Head of caudate nucleus (tissue), 42 donors: ENCODE results near the gene NFIB.

Experiments used
- DNase-seq, 42 donors: peaks; one replicate each; pipeline versions ENCODE4 v3.0.0 to v3.0.0-alpha.2; 2020 to 2021; ENCODE audit warnings: mixed read lengths in 7 of 42
- intact Hi-C: fragments of 100-400 bp; cut with DNase I; formaldehyde crosslinking; loops from one replicate; pipeline ENCODE4 v1.15.0; 2022

Gene NFIB

DNA sequence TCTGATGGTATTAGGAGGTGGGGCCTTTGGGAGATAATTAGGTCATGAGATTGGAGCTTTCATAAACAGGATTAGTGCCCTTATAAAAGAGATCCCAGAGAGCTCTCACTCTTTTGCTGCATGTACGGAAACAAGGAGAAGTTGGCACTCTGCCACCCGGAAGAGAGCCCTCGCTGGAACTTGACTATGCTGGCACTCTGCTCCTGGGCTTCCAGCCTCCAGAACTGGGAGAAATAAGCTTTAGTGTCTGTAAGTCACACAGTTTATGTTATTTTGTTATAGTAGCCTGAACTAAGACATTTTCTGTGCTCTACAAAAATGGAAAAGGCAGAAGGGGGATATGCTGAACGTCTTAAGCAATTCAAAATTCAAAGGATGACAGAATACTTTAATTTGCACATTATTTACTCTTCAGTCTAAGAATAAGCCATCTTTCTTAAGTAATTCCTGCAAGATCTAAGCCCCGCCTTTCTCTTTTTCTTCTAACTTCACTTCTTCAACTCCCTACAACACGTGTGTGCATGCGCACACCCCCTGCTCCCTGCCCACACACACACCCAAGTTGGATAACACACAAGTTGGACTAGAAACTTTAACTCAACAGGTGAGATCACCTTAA, 17.3 kb downstream of the NFIB start:
- DNase-seq: peak in 23 of 42 donors; percentile 34 to 83 (median 52)
- intact Hi-C loops: no loop called here

- no peak for DNase-seq
- intact Hi-C loops: no loop called here
Measured at GRCh38 chr9:14294659-14295058, 19.3 kb downstream of the NFIB start.

DNA sequence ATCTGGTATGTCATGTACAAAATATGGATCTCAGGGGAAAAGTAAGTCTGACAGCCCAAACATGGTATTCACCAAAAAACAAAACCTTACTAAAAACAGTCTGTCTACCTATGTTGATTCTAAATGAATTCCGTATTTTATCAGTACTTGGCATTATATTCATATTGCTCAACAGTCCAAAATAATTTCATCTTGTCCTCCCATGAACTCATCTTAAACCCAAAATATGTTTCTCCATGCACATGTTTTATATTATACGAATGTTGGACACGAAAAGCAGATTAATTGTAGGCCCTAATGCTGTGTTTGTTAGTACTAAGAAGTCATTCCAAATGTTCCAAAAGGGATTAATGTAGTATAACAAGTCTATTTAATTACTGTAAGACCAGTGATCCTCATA, 20.1 kb downstream of the NFIB start:
- intact Hi-C loops: no loop called here
- DNase-seq: no peak

GRCh38 chr9:14292181-14292739, 21.7 kb downstream of the NFIB start:
- DNase-seq: no peak
- intact Hi-C loops: no loop called here

- intact Hi-C loops: no loop called here
- DNase-seq: no peak
Measured at GRCh38 chr9:14289916-14290315, 24.0 kb downstream of the NFIB start.

GRCh38 chr9:14288433-14288832, 25.5 kb downstream of the NFIB start:
- intact Hi-C loops: no loop called here
- DNase-seq: no peak

DNA sequence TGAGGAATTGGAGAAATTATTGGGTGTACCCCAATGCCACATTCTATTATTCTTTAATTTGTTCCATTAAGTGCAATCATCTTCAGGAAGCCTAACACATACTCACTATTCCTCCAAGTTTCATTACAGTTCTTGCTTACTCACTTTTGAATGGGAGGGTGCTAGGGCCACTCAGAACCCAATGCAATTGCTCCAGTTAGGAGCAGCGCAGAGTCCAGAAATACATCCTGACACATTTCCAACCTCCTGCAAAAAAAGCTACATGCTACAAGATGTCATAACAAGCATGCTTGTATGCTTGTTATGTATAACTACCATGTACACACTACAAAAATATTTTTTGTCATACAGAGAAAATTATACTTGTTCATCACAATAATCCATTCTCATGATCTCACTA, 27.8 kb downstream of the NFIB start:
- intact Hi-C loops: no loop called here
- DNase-seq: no peak

- intact Hi-C loops: no loop called here
- no peak for DNase-seq
Measured at GRCh38 chr9:14283276-14283675, 30.7 kb downstream of the NFIB start.

DNA sequence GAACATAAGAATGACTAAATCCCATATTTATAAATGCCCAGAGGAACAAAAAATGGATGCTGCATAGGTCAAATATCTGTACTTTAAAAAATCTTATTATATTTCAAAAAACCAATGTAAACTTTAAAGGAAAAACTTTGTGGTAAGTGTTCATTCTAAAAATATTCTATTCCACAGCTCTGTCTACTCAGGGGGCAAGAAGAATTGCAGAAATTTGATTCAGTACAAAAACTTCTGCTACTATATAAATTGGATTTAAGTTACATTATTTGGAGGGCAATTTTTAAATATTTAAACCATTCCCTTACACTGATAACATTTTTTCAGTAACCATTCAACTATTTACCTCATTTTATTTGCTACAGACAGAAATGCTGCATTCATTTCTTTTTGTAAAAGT, 32.1 kb downstream of the NFIB start:
- intact Hi-C loops: no loop called here
- DNase-seq: no peak

DNA sequence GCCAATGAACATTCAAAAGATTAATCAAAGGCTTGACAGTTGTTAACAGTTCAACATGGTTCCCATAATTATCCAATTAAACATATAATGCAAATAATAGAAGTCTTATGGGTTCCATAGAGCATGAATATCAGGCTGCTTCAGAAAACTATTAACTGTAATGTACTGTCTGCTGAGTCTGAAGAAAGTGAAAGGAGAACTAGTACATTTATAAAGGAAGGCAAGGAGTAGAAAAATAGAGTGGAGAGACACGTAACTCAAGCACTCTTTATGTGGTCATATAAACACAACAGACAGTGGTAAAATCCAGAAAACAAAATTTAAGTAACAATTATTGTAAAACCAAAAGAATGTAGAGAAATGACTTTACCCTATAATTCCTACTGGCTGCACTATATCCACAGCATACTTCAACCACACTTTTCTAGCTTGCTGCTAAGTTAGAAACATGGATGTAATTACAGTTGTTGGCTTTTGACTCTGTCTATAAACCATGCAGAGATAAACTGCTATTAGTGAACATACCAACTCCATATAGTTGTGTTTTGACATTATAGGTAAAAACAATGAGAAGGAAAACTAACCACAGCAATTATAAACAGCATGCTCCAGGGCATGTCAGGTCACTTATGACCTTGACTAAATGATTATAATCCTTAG, 32.7 kb downstream of the NFIB start:
- intact Hi-C loops: no loop called here
- no peak for DNase-seq

- intact Hi-C loops: no loop called here
- DNase-seq: no peak
Measured at GRCh38 chr9:14279671-14280070, 34.3 kb downstream of the NFIB start.

GRCh38 chr9:14278291-14278721, 35.6 kb downstream of the NFIB start:
- DNase-seq: no peak
- intact Hi-C loops: no loop called here

- peak in 1 of 42 donors; percentile 19 for DNase-seq
- intact Hi-C loops: no loop called here
Measured at GRCh38 chr9:14277761-14278160, 36.2 kb downstream of the NFIB start.

GRCh38 chr9:14277244-14277643, 36.7 kb downstream of the NFIB start:
- DNase-seq: no peak
- intact Hi-C loops: no loop called here

DNA sequence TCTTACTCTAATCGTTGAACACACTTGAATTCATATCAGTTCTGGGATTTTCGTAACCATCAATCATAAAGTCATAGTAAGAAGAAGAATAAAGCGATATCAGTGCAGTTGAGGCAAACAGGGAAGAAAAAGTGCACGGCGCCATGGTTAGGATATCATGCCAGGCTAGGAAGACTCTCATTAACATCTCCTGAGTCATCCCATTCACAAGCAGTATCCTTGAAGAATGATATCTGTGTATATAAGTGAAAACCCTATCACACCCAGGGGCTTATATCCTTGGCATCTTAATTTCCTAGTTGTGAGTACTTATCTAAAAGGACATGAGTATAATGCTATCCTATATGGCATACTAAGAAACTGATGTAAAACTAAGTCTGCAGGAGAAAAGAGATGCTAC, 38.6 kb downstream of the NFIB start:
- no peak for DNase-seq
- intact Hi-C loops: no loop called here

GRCh38 chr9:14273696-14274121, 40.2 kb downstream of the NFIB start:
- no peak for DNase-seq

DNA sequence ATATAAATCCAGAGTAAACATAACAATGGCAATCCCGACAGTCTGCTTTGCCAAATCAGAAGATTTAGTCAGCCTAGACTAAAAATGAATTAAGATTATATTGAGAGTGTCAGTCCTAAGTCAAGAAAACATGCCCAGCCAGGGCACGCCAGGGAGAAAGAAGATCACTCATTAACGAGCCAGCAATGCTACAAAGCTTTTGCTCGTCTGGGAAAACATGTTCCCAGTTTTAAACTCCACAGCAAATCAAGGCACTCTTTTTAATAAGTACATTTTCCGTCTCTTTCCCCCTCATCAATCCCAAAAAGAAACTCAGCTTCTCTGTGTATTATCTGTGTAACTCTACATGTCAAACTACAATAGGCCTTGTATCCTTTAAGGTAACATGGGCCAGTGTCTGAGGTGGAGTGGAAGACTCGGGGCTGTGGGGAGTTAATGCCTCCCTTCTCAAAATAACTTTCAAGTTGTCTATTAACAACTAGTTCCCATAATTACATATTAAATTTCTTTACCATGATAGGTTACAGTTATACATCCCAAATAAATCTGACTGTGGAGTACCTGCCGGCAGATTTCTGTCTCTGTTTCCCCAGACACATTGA, 40.9 kb downstream of the NFIB start:
- peak in 3 of 42 donors; percentile 25 to 30 (median 29) for DNase-seq
- intact Hi-C loops: no loop called here

More at GRCh38 chr9:14273696-14274121, 40.2 kb downstream of the NFIB start:
- intact Hi-C loops: no loop called here

DNA sequence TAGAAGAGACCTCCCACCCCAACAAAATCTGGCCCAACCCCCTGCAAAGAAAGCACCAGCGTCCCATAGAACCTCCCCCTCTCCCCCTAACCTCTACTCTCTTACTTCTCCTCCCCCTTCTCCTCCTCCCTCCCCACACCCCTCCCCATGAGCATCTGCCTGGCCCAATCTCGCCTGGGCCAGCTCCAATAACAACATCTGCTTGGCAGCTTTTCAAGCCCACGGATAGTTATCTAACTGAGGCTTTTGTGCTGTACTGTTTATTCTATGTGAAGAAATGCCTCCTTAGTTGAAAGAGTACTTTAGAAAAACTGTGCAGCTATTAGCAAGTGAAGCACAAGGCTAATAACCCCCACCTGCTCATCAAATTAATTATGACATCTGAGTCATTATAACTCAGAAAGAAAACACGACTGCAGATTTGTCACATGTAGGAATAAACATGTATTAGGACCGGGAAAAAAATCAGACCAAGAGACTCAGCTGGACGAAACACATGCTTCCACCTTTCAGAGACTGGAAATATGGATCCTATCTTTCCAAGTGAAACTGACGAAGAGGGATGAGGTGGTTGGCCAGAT, 42.8 kb downstream of the NFIB start:
- intact Hi-C loops: no loop called here
- DNase-seq: peak; percentile 17 to 87 (median 62)

GRCh38 chr9:14270358-14271092, 43.4 kb downstream of the NFIB start:
- intact Hi-C loops: no loop called here
- DNase-seq: no peak
